Right renal cortex interstitium (tissue), 3 donors: ENCODE data around the gene PBX3. TPM values are rescaled to one million over a fixed set of nuclear protein-coding genes. Genes with fewer than 3 reads are reported as not detected.

Experiments used
- DNase-seq, 3 donors: peaks; one replicate each; pipeline ENCODE4 v3.0.0-alpha.2; 2013; ENCODE audit warnings: low read depth in 3 of 3, low spot score in 2 of 3
- polyA plus RNA-seq, 3 donors: library from polyadenylated mRNA; unstranded; fragments of 120-200 nt; gene quantifications; one replicate each; pipeline ENCODE4 v1.2.1, GENCODE V29; 2013; ENCODE audit not compliant: insufficient read length in 3 of 3

Gene PBX3
- polyA plus RNA-seq, 3 donors: 30.1 to 31.5 (median 30.6) TPM

- no peak for DNase-seq
Observed at GRCh38 chr9:125748446-125749099, 1.4 kb downstream of the PBX3 start.

GRCh38 chr9:125749287-125749935 lies 2.2 kb downstream of the PBX3 start:
- DNase-seq: no peak

- DNase-seq: no peak
Observed at GRCh38 chr9:125749951-125750626, 2.9 kb downstream of the PBX3 start.

GRCh38 chr9:125750627-125751011 lies 3.4 kb downstream of the PBX3 start:
- DNase-seq: no peak

- DNase-seq: no peak
Observed at GRCh38 chr9:125752070-125752628, 5.0 kb downstream of the PBX3 start.

GRCh38 chr9:125754096-125754495 lies 6.9 kb downstream of the PBX3 start:
- no peak for DNase-seq

GRCh38 chr9:125755340-125755739 lies 8.2 kb downstream of the PBX3 start:
- DNase-seq: no peak

- DNase-seq: no peak
Observed at GRCh38 chr9:125756518-125756917, 9.3 kb downstream of the PBX3 start.

GRCh38 chr9:125757834-125758233 lies 10.7 kb downstream of the PBX3 start:
- no peak for DNase-seq

GRCh38 chr9:125758986-125759763 lies 12.0 kb downstream of the PBX3 start:
- no peak for DNase-seq

GRCh38 chr9:125759764-125760129 lies 12.6 kb downstream of the PBX3 start:
- no peak for DNase-seq

GRCh38 chr9:125760537-125760936 lies 13.4 kb downstream of the PBX3 start:
- DNase-seq: no peak

GRCh38 chr9:125761676-125762450 lies 14.7 kb downstream of the PBX3 start:
- DNase-seq: no peak

- no peak for DNase-seq
Observed at GRCh38 chr9:125763394-125763801, 16.2 kb downstream of the PBX3 start.

GRCh38 chr9:125764198-125764597 lies 17.0 kb downstream of the PBX3 start:
- no peak for DNase-seq

GRCh38 chr9:125766468-125767221 lies 19.5 kb downstream of the PBX3 start:
- DNase-seq: no peak

GRCh38 chr9:125767349-125767748 lies 20.2 kb downstream of the PBX3 start:
- DNase-seq: no peak

- no peak for DNase-seq
Observed at GRCh38 chr9:125768803-125769202, 21.6 kb downstream of the PBX3 start.

- DNase-seq: no peak
Observed at GRCh38 chr9:125771037-125771436, 23.9 kb downstream of the PBX3 start.

- no peak for DNase-seq
Observed at GRCh38 chr9:125772740-125773139, 25.6 kb downstream of the PBX3 start.
